GM12875 (cell line): ENCODE measurements around the gene DNM1L.

ENCODE experiments used
- H3K4me3 ChIP-seq: one replicate; pipeline ENCODE4 v1.5.1; 2011; ENCODE audit warnings: low read depth, low read length, control low read depth
- TF ChIP-seq, protein P1 (sequence below): IDR thresholded peaks from 2 replicates; pipeline ENCODE4 v1.5.1; 2011; ENCODE audit warnings: low read depth, mild to moderate bottlenecking, control low read depth, inconsistent platforms, low read length, moderate library complexity, borderline replicate concordance; ENCODE audit not compliant: insufficient read depth

Gene DNM1L

DNA sequence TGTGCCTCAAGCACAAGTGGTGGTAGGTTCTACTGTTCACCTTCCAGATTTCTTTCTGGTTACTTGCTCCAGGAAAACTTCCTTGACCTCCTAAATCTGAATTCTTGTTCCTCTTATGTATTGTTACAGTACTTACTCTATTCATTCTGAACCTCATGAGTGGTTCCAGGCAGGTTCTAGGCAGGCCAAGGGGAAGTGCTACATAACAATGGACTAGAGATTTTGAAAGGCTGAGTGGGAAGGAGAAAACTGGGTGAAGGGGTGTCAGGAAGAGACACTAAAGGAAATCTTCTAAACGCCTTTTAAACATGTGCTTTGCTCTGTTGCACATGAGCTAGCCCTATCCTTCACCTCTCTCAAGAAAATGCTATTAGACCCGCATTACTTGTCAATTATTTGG, 75.0 kb downstream of the DNM1L start:
- H3K4me3 ChIP-seq: peak overlapping the region; percentile 87
- TF ChIP-seq, protein P1, sequence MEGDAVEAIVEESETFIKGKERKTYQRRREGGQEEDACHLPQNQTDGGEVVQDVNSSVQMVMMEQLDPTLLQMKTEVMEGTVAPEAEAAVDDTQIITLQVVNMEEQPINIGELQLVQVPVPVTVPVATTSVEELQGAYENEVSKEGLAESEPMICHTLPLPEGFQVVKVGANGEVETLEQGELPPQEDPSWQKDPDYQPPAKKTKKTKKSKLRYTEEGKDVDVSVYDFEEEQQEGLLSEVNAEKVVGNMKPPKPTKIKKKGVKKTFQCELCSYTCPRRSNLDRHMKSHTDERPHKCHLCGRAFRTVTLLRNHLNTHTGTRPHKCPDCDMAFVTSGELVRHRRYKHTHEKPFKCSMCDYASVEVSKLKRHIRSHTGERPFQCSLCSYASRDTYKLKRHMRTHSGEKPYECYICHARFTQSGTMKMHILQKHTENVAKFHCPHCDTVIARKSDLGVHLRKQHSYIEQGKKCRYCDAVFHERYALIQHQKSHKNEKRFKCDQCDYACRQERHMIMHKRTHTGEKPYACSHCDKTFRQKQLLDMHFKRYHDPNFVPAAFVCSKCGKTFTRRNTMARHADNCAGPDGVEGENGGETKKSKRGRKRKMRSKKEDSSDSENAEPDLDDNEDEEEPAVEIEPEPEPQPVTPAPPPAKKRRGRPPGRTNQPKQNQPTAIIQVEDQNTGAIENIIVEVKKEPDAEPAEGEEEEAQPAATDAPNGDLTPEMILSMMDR: no peak

DNA sequence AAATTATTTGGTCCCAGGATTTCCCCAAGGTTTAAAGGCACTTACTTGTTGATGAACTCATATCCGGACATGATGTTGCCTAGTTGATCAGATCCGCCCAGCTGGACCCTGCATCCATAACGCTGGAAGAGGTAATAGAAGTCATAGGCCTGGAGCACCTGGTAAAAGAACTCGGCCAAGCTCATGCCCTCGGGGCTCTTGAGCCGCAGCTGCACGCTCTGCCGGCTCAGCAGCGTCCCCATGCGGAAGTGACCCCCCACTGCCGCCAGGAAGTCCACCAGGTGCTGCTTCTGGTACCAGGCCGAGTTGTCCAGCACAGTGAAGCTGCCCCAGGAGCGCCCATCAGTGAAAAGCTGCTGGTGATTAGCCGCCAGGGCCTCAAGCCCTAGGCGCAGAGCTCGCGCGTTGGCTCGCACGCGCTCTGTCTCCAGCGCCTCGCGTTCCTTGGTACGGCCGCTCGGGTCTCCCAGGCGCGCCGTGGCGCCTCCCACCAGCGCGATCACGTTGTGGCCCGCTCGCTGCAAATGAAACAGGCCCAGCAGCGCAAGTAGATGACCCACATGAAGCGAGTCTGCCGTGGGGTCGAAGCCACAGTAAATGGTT, 76.1 kb downstream of the DNM1L start:
- TF ChIP-seq, protein P1: peak; percentile 97

DNA sequence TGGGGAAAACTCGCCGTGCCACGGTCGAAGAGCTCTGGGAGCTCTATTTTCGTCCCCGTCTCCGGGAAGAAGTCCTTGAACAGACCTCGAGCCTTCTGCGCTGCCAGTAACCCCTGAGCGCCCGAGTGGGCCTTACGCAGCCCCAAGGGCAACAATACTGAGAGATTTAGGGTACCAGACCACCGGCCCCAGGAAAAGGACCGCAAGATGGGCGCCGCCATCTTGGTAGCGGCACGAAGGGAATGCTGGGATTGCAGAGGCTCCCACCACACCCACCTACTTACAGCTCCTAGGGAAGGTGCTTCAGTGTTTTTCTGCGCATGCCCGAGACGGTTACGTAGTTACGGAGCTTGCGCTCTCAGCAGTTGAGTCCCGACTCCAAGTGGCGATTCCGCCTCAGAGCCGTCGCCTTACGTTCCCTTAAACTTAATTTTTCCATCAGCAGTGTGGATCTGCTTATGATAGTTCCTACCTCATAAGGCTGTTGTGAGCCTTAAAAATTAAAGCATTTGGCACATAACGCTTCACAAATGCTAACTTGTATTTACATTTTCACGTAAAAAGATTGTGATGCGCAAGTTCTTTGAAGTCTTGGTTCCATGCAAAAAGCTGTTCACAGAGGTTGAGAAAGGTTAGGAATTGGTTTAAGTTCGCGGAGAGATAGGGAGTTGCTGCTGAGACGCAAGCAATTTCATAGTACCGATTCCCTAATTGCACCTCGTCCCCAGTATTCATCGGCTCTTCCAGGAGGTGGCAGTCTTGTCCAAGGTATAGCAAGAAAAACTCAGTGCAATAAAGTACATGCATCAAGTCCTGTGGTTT, 76.8 kb downstream of the DNM1L start, which contains the start of gene YARS2:
Gene YARS2 (minus strand): TSS at position 244 of the 822 bp plus-strand sequence. CDS start 23 bp downstream, at position 221.
- TF ChIP-seq, protein P1: peak; percentile 63

More for the DNA sequence above, 76.1 kb downstream of the DNM1L start:
- H3K4me3 ChIP-seq: peak overlapping the region; percentile 87

DNA sequence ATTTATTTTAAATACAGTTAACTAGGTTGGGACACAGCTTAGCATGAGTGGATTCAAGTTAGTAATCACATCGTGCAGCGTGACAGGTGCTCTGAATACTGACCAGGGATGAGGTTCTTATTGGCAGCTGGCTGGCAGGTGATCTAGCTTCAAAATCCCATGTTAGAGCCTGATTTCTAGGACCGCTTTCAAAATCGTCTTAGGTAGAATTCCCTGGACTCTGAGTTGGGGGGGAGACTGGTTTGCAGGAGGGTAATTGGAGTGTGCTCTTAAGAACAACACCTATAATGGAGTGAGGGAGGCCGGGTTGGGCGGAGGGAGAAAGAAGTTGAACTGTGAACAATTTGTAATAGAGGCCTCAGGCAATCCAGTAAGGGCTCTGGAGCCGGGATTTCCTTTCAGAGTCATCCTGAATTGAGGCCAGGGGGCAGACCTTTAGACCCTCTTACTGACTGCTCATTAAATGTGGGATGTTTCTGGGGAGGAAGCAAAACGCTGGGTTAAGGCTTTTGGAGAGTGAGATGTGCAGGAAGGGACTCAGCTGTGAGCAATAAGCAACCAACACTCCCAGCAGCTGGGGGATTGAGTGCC, 77.5 kb downstream of the DNM1L start:
- TF ChIP-seq, protein P1: no peak
- H3K4me3 ChIP-seq: no peak overlapping the region

More for the DNA sequence above, 76.8 kb downstream of the DNM1L start, which contains the start of gene YARS2:
- peak within 1 kb of the TSS; percentile 87 for H3K4me3 ChIP-seq

DNA sequence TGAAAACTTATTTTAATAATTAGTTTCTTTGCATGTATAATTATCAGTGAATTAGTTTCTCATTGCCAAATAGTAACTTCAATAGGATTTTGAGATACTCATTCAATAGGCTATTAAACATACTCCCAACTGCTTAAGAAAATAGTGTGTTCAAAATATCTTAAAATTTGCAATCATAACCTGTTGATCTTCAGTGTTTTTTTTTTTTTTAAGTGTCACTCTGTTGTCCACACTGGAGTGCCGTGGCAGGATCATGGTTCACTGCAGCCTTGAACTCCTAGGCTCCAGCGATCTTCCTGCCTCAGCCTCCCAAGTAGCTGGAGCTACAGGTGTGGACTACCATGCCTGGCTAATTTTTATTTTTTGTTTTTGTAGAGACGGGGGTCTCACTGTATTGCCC, 78.1 kb downstream of the DNM1L start:
- TF ChIP-seq, protein P1: no peak
- H3K4me3 ChIP-seq: no peak overlapping the region

DNA sequence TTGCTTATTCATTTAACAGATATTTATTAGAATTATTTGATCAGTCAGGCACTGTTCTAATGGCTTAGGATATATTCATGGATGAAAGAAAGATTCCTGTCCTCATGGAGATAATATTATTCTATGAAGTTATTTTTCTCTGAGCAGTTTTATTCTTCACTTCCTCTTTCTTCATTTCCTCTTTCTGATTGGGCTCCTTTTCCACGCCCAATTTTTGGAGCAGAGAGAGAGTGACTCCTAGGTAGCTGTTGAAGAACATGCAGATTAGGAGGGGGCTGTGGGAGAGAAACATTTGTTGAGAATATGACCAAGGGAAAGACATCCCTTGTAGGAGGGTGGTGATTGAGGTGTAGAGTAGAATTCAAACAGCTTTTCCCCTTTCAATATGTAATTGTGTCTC, 82.6 kb downstream of the DNM1L start:
- TF ChIP-seq, protein P1: no peak
- no peak overlapping the region for H3K4me3 ChIP-seq

DNA sequence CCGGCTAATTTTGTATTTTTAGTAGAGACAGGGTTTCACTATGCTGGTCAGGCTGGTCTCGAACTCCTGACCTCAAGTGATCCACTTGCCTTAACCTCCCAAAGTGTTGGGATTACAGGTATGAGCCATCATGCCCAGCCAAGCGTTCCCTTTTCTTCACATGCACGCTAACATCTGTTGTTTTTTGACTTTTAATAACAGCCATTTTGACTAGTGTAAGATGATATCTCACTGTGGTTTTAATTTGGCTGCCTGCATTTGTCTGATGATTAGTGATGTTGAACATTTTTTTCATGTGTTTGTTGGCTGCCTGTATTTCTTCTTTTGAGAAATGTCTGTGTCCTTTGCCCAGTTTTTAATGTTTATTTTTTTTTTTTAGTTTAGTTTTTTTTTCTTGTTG, 86.8 kb downstream of the DNM1L start:
- H3K4me3 ChIP-seq: no peak overlapping the region
- TF ChIP-seq, protein P1: no peak
